Neuron (in vitro differentiated cells): ENCODE data around the gene BICDL2.
"Not testable (repeated sequence)": the region's sequence is repeated elsewhere in the genome, so short reads cannot be mapped to it uniquely, and the experiment has no call there.

Experiments used
- H2AFZ ChIP-seq: one replicate; pipeline ENCODE4 v1.6.1; 2013; ENCODE audit warnings: low read depth, mild to moderate bottlenecking, inconsistent platforms, low read length, moderate library complexity
- H3K27me3 ChIP-seq: one replicate; pipeline ENCODE4 v1.6.1; 2013; ENCODE audit warnings: low read length; ENCODE audit not compliant: insufficient read depth
- H3K36me3 ChIP-seq: one replicate; pipeline ENCODE4 v1.6.1; 2013; ENCODE audit warnings: low read length; ENCODE audit not compliant: insufficient read depth
- H3K4me1 ChIP-seq: one replicate; pipeline ENCODE4 v1.6.1; 2013; ENCODE audit warnings: low read length; ENCODE audit not compliant: insufficient read depth
- H3K4me3 ChIP-seq: 2 replicates; pipeline ENCODE4 v1.5.1; 2013; ENCODE audit warnings: mild to moderate bottlenecking, low read length, moderate library complexity
- H3K9me3 ChIP-seq: one replicate; pipeline ENCODE4 v1.6.1; 2013; ENCODE audit warnings: low read length

The BICDL2 gene

DNA sequence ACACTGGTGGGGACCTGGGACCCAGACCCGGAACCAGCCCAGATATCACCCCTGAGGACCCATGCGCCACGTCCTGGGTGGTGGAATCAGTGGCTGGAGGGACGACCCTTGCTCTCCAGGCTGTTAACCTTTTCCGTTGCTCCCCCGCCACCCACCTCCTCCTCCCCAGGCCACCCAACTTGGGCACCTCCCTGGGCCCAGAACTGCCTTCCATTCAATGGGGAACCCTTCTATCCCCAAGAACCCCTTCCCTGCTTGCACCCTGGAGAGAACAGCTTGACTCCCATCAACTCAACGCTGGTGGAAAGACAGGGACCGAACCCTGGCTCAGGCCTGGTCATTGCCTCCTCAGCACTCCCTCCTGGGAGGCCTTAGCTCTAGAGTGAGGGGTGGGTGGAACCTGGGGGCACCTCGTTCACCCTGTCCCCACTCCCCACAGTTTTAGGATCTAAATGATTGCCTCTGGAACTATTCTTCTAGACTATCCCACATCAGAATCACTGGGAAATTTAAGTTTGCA is 23.0 kb upstream of the BICDL2 start:
- Histone ChIP-seq H3K4me1 (peaks cover 7% of the 10 kb centered on the region), H3K36me3 (no peaks in the 10 kb centered on the region), H2AFZ (peak overlapping the region; percentile 64), H3K9me3 (peaks cover 3% of the 10 kb centered on the region), H3K27me3 (peaks cover 2% of the 10 kb centered on the region), H3K4me3 (peak overlapping the region; percentile 47)

DNA sequence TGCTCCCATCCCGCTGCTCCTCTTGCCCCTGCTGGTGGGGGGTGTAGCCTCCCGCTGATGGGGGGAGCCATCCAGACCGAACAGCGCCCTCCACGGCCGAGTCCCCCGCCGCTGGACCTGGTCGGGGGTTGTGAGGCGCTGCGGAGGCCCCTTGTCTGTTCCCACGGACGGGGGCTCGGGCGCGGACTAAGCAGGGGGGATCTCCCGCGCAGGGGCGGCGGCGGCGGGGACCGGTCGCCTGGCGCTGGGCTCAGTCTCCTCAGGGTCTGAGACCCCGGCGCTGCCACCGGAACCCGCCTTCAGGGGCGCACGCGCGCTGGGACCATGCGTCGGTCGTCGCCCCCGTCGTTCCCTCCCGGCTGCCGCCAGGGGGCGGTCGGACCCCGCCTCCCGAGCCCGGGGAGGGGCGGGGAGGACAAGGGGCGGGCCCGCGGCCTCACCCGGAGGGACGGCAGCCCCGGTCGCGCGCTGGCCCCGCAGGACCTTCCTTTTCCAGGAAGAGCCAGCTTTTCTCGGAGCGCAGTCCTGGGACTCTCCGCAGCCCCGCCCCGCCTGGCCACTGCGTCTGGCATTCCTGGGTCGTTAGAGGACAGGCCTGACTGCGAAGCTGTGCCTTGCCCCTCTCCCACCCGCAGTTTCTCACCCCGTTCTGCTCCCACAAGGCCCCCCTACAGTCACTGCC is 22.4 kb upstream of the BICDL2 start:
- Histone ChIP-seq H3K27me3 (peaks cover 2% of the 10 kb centered on the region), H3K9me3 (peaks cover 3% of the 10 kb centered on the region), H2AFZ (peak overlapping the region; percentile 64), H3K36me3 (no peaks in the 10 kb centered on the region), H3K4me3 (peak overlapping the region; percentile 86), H3K4me1 (peaks cover 7% of the 10 kb centered on the region)

DNA sequence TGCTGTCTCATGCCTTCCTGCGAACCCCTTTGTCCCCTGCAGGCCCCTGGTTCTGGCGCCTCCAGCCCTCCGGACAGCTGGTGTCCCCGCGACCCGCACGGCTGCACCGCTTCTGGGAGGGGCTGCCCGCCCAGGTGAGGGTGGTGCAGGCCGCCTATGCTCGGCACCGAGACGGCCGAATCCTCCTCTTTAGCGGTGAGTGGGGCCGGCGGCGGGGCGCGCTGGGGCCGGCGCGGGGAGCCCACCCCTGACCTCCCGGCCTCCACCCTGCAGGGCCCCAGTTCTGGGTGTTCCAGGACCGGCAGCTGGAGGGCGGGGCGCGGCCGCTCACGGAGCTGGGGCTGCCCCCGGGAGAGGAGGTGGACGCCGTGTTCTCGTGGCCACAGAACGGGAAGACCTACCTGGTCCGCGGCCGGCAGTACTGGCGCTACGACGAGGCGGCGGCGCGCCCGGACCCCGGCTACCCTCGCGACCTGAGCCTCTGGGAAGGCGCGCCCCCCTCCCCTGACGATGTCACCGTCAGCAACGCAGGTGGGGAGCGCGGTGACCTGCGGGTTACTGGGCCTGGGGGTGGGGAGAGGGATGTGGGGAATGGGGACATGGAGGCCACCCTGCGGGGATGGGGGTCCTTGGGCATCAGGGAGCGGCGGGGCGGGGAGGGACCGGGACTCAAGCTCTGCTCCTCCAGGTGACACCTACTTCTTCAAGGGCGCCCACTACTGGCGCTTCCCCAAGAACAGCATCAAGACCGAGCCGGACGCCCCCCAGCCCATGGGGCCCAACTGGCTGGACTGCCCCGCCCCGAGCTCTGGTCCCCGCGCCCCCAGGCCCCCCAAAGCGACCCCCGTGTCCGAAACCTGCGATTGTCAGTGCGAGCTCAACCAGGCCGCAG is 21.6 kb upstream of the BICDL2 start:
- Histone ChIP-seq H3K27me3 (no peaks in the 10 kb centered on the region), H3K9me3 (no peaks in the 10 kb centered on the region), H3K4me1 (peaks cover 7% of the 10 kb centered on the region), H2AFZ (peak overlapping the region; percentile 64), H3K4me3 (peak overlapping the region; percentile 86), H3K36me3 (no peaks in the 10 kb centered on the region)

DNA sequence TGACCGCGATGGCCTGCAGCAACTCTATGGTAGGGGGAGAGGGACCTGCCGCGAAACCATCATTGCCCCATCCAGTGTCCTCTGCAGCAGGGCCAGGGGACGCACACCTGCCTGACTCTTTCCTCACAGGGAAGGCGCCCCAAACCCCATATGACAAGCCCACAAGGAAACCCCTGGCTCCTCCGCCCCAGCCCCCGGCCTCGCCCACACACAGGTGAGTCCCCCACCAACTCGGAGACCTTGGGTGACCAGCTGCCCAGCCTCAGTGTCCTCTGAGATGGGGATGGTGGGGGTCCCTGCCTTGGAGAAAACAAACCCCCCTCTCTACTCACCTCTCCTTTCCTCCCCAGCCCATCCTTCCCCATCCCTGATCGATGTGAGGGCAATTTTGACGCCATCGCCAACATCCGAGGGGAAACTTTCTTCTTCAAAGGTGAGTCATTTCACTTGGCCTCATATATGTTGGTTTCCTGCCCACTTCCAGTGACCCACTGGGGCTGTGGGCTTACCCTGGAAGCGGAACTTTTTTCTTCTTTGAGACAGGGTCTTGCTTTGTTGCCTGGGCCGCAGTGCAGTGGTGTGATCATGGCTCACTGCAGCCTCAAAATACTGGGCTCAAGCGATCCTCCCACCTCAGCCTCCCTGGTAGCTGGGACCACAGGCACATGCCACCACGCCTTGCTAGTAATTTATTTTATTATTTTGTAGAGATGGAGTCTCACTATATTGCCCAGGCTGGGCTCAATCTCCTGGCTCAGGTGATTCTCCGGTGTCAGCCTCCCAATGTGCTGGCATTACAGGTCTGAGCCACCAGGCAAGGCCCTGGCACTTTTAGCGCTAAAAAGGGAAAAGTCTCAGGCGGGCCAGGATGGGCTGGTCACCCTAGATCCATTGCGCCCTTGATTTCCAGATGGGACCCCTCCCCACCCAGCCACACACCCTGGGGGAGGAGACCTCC is 20.7 kb upstream of the BICDL2 start:
- H3K4me3 ChIP-seq, result no peak overlapping the region
- H3K27me3 ChIP-seq, result no peaks in the 10 kb centered on the region

GRCh38 chr16:3056336-3057180 is 19.8 kb upstream of the BICDL2 start:
- Histone ChIP-seq H3K9me3 (no peaks in the 10 kb centered on the region), H3K36me3 (no peaks in the 10 kb centered on the region), H3K27me3 (no peaks in the 10 kb centered on the region), H2AFZ (no peak overlapping the region), H3K4me3 (no peak overlapping the region), H3K4me1 (peaks cover 7% of the 10 kb centered on the region)

More for the DNA sequence above, 20.7 kb upstream of the BICDL2 start:
- no peak overlapping the region for H2AFZ ChIP-seq
- no peaks in the 10 kb centered on the region for H3K9me3 ChIP-seq
- peaks cover 7% of the 10 kb centered on the region for H3K4me1 ChIP-seq
- no peaks in the 10 kb centered on the region for H3K36me3 ChIP-seq

DNA sequence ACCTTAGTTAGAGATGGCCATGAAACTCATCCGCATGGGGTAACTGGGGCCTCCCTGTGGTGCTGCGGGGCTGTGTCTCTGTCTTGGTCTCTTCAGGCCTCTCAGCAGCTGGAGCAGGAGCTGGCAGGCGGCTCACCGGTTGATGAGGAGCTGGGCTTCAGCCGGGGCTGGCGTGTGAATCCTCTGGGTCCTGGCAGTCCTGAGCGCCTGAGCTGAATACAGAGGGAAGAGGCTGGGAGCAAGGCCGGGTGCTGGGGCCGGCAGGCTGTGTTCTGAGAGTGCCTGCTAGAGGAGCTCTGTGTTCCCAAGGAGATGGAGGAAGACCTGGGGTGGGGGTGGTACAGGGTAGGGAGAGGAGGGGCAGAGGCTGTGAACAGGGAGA is 19.0 kb upstream of the BICDL2 start:
- not testable (repeated sequence) for H3K9me3 ChIP-seq, H3K4me3 ChIP-seq, H2AFZ ChIP-seq, H3K4me1 ChIP-seq, H3K36me3 ChIP-seq, H3K27me3 ChIP-seq

DNA sequence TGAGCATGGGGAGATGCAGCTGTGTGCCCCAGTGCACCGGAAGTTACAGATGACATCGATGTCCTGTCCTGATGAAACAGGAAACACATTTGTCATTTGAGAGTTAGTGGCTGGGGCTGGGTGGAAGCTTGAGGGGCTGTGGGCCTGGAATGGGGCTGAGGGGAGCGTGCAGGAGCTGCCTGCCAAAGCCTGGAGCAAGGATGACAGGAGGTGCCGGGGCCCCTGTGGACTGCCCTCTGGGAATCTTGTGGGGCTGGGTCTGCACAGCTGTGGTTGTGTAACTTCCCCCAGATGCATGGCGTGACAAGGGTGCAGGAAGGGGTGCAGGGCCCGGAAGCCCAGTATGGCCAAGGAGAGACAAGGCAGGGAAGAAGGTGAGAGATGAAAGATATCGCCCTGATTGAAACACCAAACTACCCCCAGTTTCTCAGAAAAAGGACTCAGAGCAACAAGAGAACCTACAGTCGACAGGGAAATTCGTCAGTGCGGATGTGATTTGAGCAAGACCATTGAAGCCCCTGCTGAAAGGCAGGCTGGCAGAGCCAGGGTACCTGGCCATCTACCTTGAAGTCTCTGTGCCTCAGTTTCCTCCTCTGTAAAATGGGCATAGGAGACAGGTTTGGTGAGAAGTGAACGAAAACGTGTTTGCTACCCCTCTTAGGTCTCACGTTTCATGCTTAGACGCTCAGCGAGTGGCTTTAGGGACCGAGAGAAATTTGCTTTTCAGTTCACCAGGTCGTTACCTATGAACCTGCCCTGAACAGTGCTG is 18.4 kb upstream of the BICDL2 start:
- H3K4me3 ChIP-seq, result no peak overlapping the region
- H3K4me1 ChIP-seq, result peaks cover 7% of the 10 kb centered on the region
- H2AFZ ChIP-seq, result no peak overlapping the region
- H3K9me3 ChIP-seq, result no peaks in the 10 kb centered on the region
- H3K27me3 ChIP-seq, result no peaks in the 10 kb centered on the region
- no peaks in the 10 kb centered on the region for H3K36me3 ChIP-seq

- H3K4me1 ChIP-seq, H3K4me3 ChIP-seq, H2AFZ ChIP-seq, H3K36me3 ChIP-seq, H3K9me3 ChIP-seq, H3K27me3 ChIP-seq: not testable (repeated sequence)
These were observed 16.6 kb upstream of the BICDL2 start for GRCh38 chr16:3053330-3053710.

GRCh38 chr16:3052571-3053329 is 16.0 kb upstream of the BICDL2 start:
- H3K9me3 ChIP-seq, H3K4me3 ChIP-seq, H3K4me1 ChIP-seq, H3K36me3 ChIP-seq, H2AFZ ChIP-seq: not testable (repeated sequence)
- peaks cover 15% of the 10 kb centered on the region for H3K27me3 ChIP-seq

DNA sequence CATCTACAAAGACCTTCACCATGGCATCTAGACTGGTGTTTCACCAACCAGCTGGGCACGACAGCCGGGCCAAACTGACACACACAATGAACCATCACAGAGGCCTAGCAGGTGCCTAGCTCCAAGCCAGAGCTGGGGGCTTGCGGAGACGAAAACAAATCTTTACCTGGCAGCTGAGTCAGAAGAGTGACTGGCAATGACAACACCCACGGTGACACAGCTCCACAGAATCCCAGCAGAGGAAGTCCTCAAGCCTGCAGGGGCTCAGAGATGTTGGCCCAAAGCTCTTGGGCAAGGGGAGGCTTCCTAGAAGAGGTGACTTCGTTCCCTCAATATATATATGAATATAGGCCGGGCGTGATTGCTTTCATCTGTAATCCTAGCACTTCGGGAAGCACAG is 14.8 kb upstream of the BICDL2 start:
- Histone ChIP-seq H3K4me3 (no peak overlapping the region), H3K27me3 (peaks cover 27% of the 10 kb centered on the region), H3K4me1 (no peaks in the 10 kb centered on the region), H2AFZ (no peak overlapping the region), H3K36me3 (no peaks in the 10 kb centered on the region), H3K9me3 (no peaks in the 10 kb centered on the region)

DNA sequence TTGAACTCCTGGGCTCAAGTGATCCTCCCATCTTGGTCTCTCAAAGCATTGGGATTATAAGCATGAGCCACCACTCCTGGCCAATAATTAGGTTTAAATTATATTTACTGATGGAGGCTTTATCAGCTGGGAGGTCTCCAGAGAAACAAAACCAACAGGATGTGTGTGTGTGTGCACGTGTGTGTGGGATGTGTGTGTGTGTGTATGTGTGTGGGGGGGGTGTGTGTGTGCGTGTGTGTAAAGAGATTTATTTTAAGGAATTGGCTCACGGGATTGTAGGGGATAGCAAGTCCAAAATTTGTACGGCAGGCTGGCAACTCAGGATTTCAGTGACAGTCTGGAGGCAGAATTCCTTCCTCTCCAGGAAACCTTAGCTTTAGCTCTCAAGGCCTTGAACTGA is 14.3 kb upstream of the BICDL2 start:
- Histone ChIP-seq H3K4me1 (peaks cover 3% of the 10 kb centered on the region), H3K9me3 (no peaks in the 10 kb centered on the region), H3K4me3 (no peak overlapping the region), H2AFZ (no peak overlapping the region), H3K27me3 (peaks cover 32% of the 10 kb centered on the region), H3K36me3 (no peaks in the 10 kb centered on the region)
